HepG2 (cell line): ENCODE measurements around the gene TPPP2. TPM values are rescaled to one million over a fixed set of nuclear protein-coding genes. Genes with fewer than 3 reads are reported as not detected.

Experiments
- ARID4A ChIP-seq: sonication (generic); formaldehyde crosslinking; IDR thresholded peaks from 2 replicates; pipeline ENCODE4 v1.5.0; 2020; ENCODE audit warnings: mild to moderate bottlenecking, missing genetic modification reagents, borderline replicate concordance
- EHMT2 ChIP-seq: fragments of 200-600 bp; sonication (generic); IDR thresholded peaks from 2 replicates; pipeline ENCODE4 v1.7.0; 2017; ENCODE audit warnings: antibody characterized with exemption, low read depth, low read length, borderline replicate concordance
- FOSL1 ChIP-seq: sonication (generic); formaldehyde crosslinking; IDR thresholded peaks from 2 replicates; pipeline ENCODE4 v1.9.0; 2021; ENCODE audit warnings: missing genetic modification reagents, borderline replicate concordance
- GABPB1 ChIP-seq: IDR thresholded peaks from 2 replicates; pipeline ENCODE4 v1.6.1; 2016; ENCODE audit warnings: mild to moderate bottlenecking, missing genetic modification reagents, moderate library complexity, missing compliant biosample characterization
- HMG20B ChIP-seq: conservative IDR thresholded peaks from 2 replicates; pipeline ENCODE4 v1.6.1; 2016; ENCODE audit warnings: missing genetic modification reagents, missing compliant biosample characterization
- MTA3 ChIP-seq: sonication (generic); formaldehyde crosslinking; IDR thresholded peaks from 2 replicates; pipeline ENCODE4 v1.4.0; 2020; ENCODE audit warnings: missing genetic modification reagents
- POGK ChIP-seq: sonication (generic); formaldehyde crosslinking; conservative IDR thresholded peaks from 2 replicates; pipeline ENCODE4 v1.8.0; 2022; ENCODE audit warnings: mild to moderate bottlenecking, moderate library complexity, missing genetic modification reagents
- ZNF441 ChIP-seq: sonication (generic); formaldehyde crosslinking; IDR thresholded peaks from 2 replicates; pipeline ENCODE4 v1.7.0; 2021; ENCODE audit warnings: missing genetic modification reagents, borderline replicate concordance
- ZNF564 ChIP-seq: sonication (generic); formaldehyde crosslinking; IDR thresholded peaks from 2 replicates; pipeline ENCODE4 v1.8.1; 2023; ENCODE audit warnings: mild to moderate bottlenecking, missing genetic modification reagents
- ZNF597 ChIP-seq: sonication (generic); formaldehyde crosslinking; IDR thresholded peaks from 2 replicates; pipeline ENCODE4 v1.5.0; 2020; ENCODE audit warnings: missing genetic modification reagents
- ZNF674 ChIP-seq: sonication (generic); formaldehyde crosslinking; IDR thresholded peaks from 2 replicates; pipeline ENCODE4 v1.5.0; 2020; ENCODE audit warnings: low read depth, mild to moderate bottlenecking, missing genetic modification reagents
- ZNF703 ChIP-seq: sonication (generic); formaldehyde crosslinking; IDR thresholded peaks from 2 replicates; pipeline ENCODE4 v1.5.1; 2020; ENCODE audit warnings: missing genetic modification reagents, mild to moderate bottlenecking, moderate library complexity, borderline replicate concordance
- polyA plus RNA-seq, 8 experiments: library from polyadenylated mRNA; depleted of rRNA in 3 of 8; stranded (reverse) in 7 of 8; unstranded in 1 of 8; fragments of >200 nt; fragmentation: Illumina TruSeq in 4 of 8; extraction: Trizol in 4 of 8; gene quantifications; 2 replicates each; pipeline versions ENCODE4 v1.2.1 to v1.2.3, GENCODE V29; 2011 to 2016; ENCODE audit warnings: low read depth in 4 of 8, missing spikeins in 1 of 8, mixed read lengths in 1 of 8; ENCODE audit not compliant: insufficient read depth in 1 of 8
- total RNA-seq, 5 experiments: library from RNA; depleted of rRNA; stranded (reverse); fragments of >200 nt; fragmentation: Illumina TruSeq; extraction: Trizol; gene quantifications; 2 replicates each; pipeline ENCODE4 v1.2.3, GENCODE V29; 2016; ENCODE audit warnings: low read depth in 1 of 5
- TF ChIP-seq, protein P1 (sequence below): IDR thresholded peaks from 2 replicates; pipeline ENCODE4 v1.6.1; 2016; ENCODE audit warnings: missing biosample characterization, missing genetic modification reagents, low read depth

The TPPP2 gene
- total and polyA plus RNA-seq, 2 of the 13 experiments (the other 11 are each of a cell fraction or from before 2014, with no cell fraction given) = 0.58 to 4.2 TPM

DNA sequence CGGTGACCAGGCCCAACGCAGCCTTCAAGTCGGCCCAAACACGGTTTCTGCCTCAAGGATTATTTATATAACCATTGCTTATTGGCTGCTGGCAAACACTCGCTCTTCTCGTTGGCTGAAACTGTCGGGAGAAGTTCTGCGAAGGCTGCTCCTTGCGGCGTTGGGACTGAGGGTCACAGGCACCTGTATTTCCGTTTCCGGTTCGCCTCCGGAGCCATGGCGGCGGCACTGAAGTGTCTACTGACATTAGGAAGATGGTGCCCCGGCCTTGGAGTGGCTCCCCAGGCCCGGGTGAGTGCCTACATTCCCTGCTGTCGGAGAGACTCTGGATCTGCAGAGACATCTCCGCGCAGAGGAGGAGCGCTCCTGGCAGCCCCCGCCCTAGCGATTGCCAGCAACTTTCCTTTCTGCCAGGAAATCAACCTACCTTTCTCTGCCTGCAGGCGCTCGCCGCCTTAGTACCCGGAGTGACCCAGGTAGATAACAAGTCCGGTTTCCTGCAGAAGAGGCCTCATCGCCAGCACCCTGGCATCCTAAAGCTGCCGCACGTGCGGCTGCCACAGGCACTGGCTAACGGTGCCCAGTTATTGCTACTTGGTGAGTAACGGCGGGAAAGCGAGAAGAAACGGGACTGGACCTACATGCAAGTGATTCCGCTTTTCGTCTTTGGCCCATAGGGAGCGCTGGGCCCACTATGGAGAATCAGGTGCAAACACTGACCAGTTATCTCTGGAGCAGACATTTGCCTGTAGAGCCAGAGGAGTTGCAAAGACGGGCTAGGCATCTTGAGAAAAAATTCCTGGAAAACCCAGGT is 40.0 kb upstream of the TPPP2 start, which contains the start of gene METTL17 (continued):
- TF ChIP-seq POGK (CRISPR knock-in tag) (peak; percentile 70), ZNF597 (CRISPR knock-in tag) (no peak), ZNF564 (CRISPR knock-in tag) (no peak), ZNF441 (CRISPR knock-in tag) (peak; percentile 74), EHMT2 (peak; percentile 96), ZNF674 (CRISPR knock-in tag) (no peak), ARID4A (CRISPR knock-in tag) (peak; percentile 90), MTA3 (CRISPR knock-in tag) (no peak), GABPB1 (peak; percentile 99), ZNF703 (CRISPR knock-in tag) (no peak), HMG20B (CRISPR knock-in tag) (0 out of 2 replicates have a peak, but pooled peaks have one; percentile 11), FOSL1 (no peak)
- TF ChIP-seq, protein P1, sequence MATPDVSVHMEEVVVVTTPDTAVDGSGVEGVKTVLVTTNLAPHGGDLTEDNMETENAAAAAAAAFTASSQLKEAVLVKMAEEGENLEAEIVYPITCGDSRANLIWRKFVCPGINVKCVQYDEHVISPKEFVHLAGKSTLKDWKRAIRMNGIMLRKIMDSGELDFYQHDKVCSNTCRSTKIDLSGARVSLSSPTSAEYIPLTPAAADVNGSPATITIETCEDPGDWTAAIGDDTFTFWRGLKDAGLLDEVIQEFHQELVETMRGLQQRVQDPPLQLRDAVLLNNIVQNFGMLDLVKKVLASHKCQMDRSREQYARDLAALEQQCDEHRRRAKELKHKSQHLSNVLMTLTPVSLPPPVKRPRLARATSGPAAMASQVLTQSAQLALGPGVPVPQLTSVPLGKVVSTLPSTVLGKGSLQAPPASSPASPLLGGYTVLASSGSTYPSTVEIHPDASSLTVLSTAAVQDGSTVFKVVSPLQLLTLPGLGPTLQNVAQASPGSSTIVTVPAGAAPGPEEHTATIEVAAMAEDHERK = no peak
